Activated CD8-positive, alpha-beta T cell treated with anti-CD3 and anti-CD28 coated beads for 36 hours (primary cell): ENCODE results near the gene OR9A2. TPM values are rescaled to one million over a fixed set of nuclear protein-coding genes. Genes with fewer than 3 reads are reported as not detected.

Source experiments
- total RNA-seq, 2 experiments: library from RNA; stranded (reverse); gene quantifications; one replicate each; pipeline ENCODE4 v1.2.3, GENCODE V29; 2021

The OR9A2 gene
- total RNA-seq, 2 experiments from 2014 or later, result not detected

Other genes with a start within 250 kb of the OR9A2 start
- gene EPHB6, start 172.1 kb downstream of the OR9A2 start, total RNA-seq, result 1 to 10 TPM; 3.5 to 5.5 TPM
- gene TRPV6, start 141.4 kb downstream of the OR9A2 start, total RNA-seq, result not detected
- not detected for gene TRPV5, start 93.4 kb downstream of the OR9A2 start, total RNA-seq
- gene LLCFC1, start 87.6 kb downstream of the OR9A2 start, total RNA-seq, result not detected
- gene KEL, start 64.8 kb downstream of the OR9A2 start, total RNA-seq, result under 1 TPM; 0.45 to 0.49 TPM
- not detected for gene OR6V1, start 25.2 kb upstream of the OR9A2 start, total RNA-seq
- not detected for gene PIP, start 104.9 kb upstream of the OR9A2 start, total RNA-seq
- gene TAS2R39, start 156.3 kb upstream of the OR9A2 start, total RNA-seq, result not detected
- not detected for gene TAS2R40, start 194.9 kb upstream of the OR9A2 start, total RNA-seq
- gene GSTK1, start 236.3 kb upstream of the OR9A2 start, total RNA-seq, result 100 to 1,000 TPM; 163 to 171 TPM